Lung (tissue), 12 donors: ENCODE data around the gene TBC1D8. TPM values are rescaled to one million over a fixed set of nuclear protein-coding genes. Genes with fewer than 3 reads are reported as not detected.

ENCODE experiments used
- ATAC-seq: fragments of 200-7000 bp; cut with Tn5 transposase; one replicate; pipeline ENCODE4 v1.9.1; 2020; ENCODE audit warnings: moderate number of reproducible peaks; ENCODE audit not compliant: insufficient read depth, low FRiP score
- DNase-seq, 3 donors: peaks; one replicate each; pipeline ENCODE4 v3.0.0-alpha.2; 2013 to 2017
- H3K27ac ChIP-seq, 2 donors: one replicate each; pipeline ENCODE4 v1.5.1; 2013; ENCODE audit warnings: mild to moderate bottlenecking in 2 of 2, moderate library complexity in 2 of 2, control low read depth in 1 of 2, inconsistent platforms in 1 of 2, low read depth in 1 of 2, low read length in 1 of 2
- H3K27me3 ChIP-seq, 3 donors: one replicate each; pipeline ENCODE4 v1.5.1; 2013; ENCODE audit warnings: low read length in 2 of 3; ENCODE audit not compliant: control insufficient read depth in 3 of 3, insufficient read depth in 3 of 3
- H3K36me3 ChIP-seq, 4 donors: one replicate each; pipeline ENCODE4 v1.5.1; 2013; ENCODE audit warnings: low read length in 4 of 4, mild to moderate bottlenecking in 1 of 4, moderate library complexity in 1 of 4; ENCODE audit not compliant: control insufficient read depth in 4 of 4, insufficient read depth in 4 of 4
- H3K4me1 ChIP-seq, 5 donors: one replicate each; pipeline ENCODE4 v1.5.1; 2013; ENCODE audit warnings: low read length in 5 of 5, mild to moderate bottlenecking in 2 of 5, moderate library complexity in 1 of 5; ENCODE audit not compliant: control insufficient read depth in 5 of 5, insufficient read depth in 5 of 5
- H3K4me3 ChIP-seq: one replicate; pipeline ENCODE4 v1.5.1; 2013; ENCODE audit warnings: mild to moderate bottlenecking, control low read depth, moderate library complexity
- H3K9ac ChIP-seq, 2 donors: one replicate each; pipeline ENCODE4 v1.5.1; 2013; ENCODE audit warnings: low read length in 2 of 2, control low read depth in 1 of 2; ENCODE audit not compliant: insufficient read depth in 1 of 2
- H3K9me3 ChIP-seq, 4 donors: one replicate each; pipeline ENCODE4 v1.5.1; 2013; ENCODE audit warnings: low read length in 3 of 4, mild to moderate bottlenecking in 1 of 4, moderate library complexity in 1 of 4; ENCODE audit not compliant: control insufficient read depth in 4 of 4, insufficient read depth in 3 of 4
- WGBS, 2 donors: extraction: QIAGEN DNeasy Blood & Tissue Kit; methylation state at CpG; one replicate each; pipeline ENCODE4 v1.1.7; 2013; 5-methylcytosine and 5-hydroxymethylcytosine counted together
- polyA plus RNA-seq, 2 donors: library from polyadenylated mRNA; stranded (reverse); fragments of 200-250 nt; gene quantifications; one replicate each; pipeline ENCODE4 v1.2.1, GENCODE V29; 2013
- total RNA-seq, 2 donors: library from RNA; depleted of rRNA in 1 of 2; stranded (reverse); fragments of >200 nt in 1 of 2; gene quantifications; one replicate each; pipeline ENCODE4 v1.2.1, GENCODE V29; 2014 to 2021
- TF ChIP-seq, protein P1 (sequence below): IDR thresholded peaks from 2 replicates; pipeline ENCODE4 v1.5.1; 2012; ENCODE audit warnings: mild to moderate bottlenecking; ENCODE audit errors: control extremely low read depth, extremely low read depth
- donor health status: control.
- donor health status: control.
- donor health status: Bipolar disorder and iron deficiency.
- donor health status: healthy.
- donor health status: DM: yes; HTN: yes; CAD: no.

The TBC1D8 gene
- total and polyA plus RNA-seq, 4 donors = 15.8 to 40.7 (median 29.7) TPM

GRCh38 chr2:100980046-100980445 is 171.1 kb downstream of the TBC1D8 start:
- H3K4me3 ChIP-seq = no peak overlapping the region
- TF ChIP-seq, protein P1, sequence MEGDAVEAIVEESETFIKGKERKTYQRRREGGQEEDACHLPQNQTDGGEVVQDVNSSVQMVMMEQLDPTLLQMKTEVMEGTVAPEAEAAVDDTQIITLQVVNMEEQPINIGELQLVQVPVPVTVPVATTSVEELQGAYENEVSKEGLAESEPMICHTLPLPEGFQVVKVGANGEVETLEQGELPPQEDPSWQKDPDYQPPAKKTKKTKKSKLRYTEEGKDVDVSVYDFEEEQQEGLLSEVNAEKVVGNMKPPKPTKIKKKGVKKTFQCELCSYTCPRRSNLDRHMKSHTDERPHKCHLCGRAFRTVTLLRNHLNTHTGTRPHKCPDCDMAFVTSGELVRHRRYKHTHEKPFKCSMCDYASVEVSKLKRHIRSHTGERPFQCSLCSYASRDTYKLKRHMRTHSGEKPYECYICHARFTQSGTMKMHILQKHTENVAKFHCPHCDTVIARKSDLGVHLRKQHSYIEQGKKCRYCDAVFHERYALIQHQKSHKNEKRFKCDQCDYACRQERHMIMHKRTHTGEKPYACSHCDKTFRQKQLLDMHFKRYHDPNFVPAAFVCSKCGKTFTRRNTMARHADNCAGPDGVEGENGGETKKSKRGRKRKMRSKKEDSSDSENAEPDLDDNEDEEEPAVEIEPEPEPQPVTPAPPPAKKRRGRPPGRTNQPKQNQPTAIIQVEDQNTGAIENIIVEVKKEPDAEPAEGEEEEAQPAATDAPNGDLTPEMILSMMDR = no peak
- H3K9me3 ChIP-seq = no peaks in the 10 kb centered on the region
- no peaks in the 10 kb centered on the region for H3K4me1 ChIP-seq
- H3K36me3 ChIP-seq = peaks cover 0 to 26% (median under 1%) of the 10 kb centered on the region in 4 donors
- 90 to 96% methylated on average over 12 of the region's 12 CpGs for WGBS, 2 donors
- no peak overlapping the region for H3K27ac ChIP-seq
- no peaks in the 10 kb centered on the region for H3K27me3 ChIP-seq
- no peak for DNase-seq
- H3K9ac ChIP-seq = no peak overlapping the region
- ATAC-seq = no peak

DNA sequence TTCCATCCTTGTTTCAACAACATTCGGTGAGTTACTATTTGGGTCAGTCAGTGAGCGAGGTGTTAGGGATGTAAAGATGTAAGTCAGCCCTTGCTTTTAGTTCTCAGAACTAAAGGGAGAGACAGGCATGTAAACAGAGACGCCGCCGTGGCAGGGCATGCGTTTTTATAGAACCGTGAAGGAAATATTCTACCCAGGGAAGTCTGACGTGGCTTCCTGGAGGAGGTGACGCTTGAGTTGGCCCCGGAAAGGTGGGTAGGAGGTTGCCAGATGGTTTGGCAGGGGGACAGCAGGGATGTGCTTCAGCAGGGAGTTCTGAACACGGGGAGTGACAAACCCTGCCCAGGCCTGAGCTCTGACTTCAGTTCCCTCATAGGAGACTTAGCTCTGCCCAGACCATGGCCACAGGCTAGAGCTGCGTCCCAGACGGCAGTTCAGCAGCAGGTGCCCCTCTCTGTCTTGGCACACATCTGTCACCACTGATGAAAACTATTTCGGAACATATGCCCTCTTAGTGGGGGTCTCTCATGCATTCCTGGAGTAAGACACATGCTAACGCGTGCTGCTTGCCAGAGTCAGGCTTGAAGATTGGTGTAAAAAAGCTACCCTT is 172.5 kb downstream of the TBC1D8 start:
- Histone ChIP-seq H3K27me3 (no peaks in the 10 kb centered on the region), H3K4me3 (no peak overlapping the region), H3K9me3 (no peaks in the 10 kb centered on the region), H3K9ac (no peak overlapping the region), H3K27ac (no peak overlapping the region), H3K36me3 (peaks cover 0 to 35% (median under 1%) of the 10 kb centered on the region in 4 donors), H3K4me1 (no peaks in the 10 kb centered on the region)
- DNase-seq = no peak
- TF ChIP-seq, protein P1 = no peak
- no peak for ATAC-seq
- 73 to 75% methylated on average over 16 of the region's 16 CpGs for WGBS, 2 donors

DNA sequence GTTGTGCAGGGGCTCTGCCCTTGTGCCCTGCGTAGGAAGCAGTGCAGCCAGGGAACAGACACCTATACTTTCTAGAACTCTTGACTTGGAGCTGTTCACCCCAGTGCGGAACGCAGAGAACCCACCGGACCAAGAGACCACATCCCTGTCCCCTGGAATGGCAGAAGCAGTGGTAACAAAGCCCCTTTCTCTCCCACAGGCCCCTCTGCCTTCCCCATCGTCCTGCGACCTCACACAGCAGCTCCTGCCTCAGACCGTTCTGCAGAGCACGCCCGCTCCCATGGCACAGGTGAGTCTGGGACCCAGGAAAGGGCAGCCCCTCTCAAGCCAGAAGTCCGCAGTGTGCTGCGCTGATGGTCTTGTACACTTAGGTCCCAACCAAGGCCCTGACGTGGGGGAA is 173.7 kb downstream of the TBC1D8 start:
- no peaks in the 10 kb centered on the region for H3K4me1 ChIP-seq

More for the DNA sequence above, 173.7 kb downstream of the TBC1D8 start:
- Histone ChIP-seq H3K9ac (no peak overlapping the region), H3K4me3 (no peak overlapping the region), H3K36me3 (peaks cover 0 to 35% (median under 1%) of the 10 kb centered on the region in 4 donors), H3K27ac (no peak overlapping the region), H3K27me3 (no peaks in the 10 kb centered on the region), H3K9me3 (no peaks in the 10 kb centered on the region)
- TF ChIP-seq, protein P1 = no peak
- DNase-seq (no peak), ATAC-seq (no peak)
- 86 to 92% methylated on average over 12 of the region's 12 CpGs for WGBS, 2 donors
